NB4 (cell line): ENCODE measurements around the gene USB1.
A peak's percentile ranks its signal among the peaks of the same experiment; 100 is the strongest.

Experiments used
- DNase-seq: peaks from one replicate; pipeline ENCODE4 v3.0.0; 2010; ENCODE audit warnings: low read depth
- H3K4me3 ChIP-seq: one replicate; pipeline ENCODE4 v1.5.1; 2011; ENCODE audit warnings: mild to moderate bottlenecking, low read depth, low read length, moderate library complexity
- CTCF ChIP-seq: IDR thresholded peaks from one replicate; pipeline ENCODE4 v1.5.1; 2012; ENCODE audit warnings: low read depth, low read length
- MAX ChIP-seq: IDR thresholded peaks from 2 replicates; pipeline ENCODE4 v1.6.1; 2011; ENCODE audit warnings: low read depth, low read length
- MYC ChIP-seq: IDR thresholded peaks from 2 replicates; pipeline ENCODE4 v1.6.1; 2011; ENCODE audit warnings: low read depth, low read length
- POLR2A ChIP-seq: IDR thresholded peaks from 2 replicates; pipeline ENCODE4 v1.6.1; 2011; ENCODE audit warnings: mild to moderate bottlenecking; ENCODE audit not compliant: insufficient read length; ENCODE audit errors: extremely low read depth

USB1 gene

GRCh38 chr16:58025351-58026138 is 24.3 kb downstream of the USB1 start, which contains the start of gene MMP15:
Gene MMP15 (plus strand): TSS chr16:58025754. CDS start chr16:58026351, 597 bp downstream.
- H3K4me3 ChIP-seq = peak within 1 kb of the TSS; percentile 32
- DNase-seq = peak; percentile 78

GRCh38 chr16:58026139-58026704 is 25.0 kb downstream of the USB1 start:
- peak; percentile 61 for DNase-seq
- peak overlapping the region; percentile 7 for H3K4me3 ChIP-seq
- TF ChIP-seq CTCF (no peak), MAX (no peak), POLR2A (no peak), MYC (no peak)

More at GRCh38 chr16:58025351-58026138, 24.3 kb downstream of the USB1 start, which contains the start of gene MMP15:
- no peak for TF ChIP-seq MYC
- peak; percentile 2 for TF ChIP-seq CTCF
- TF ChIP-seq MAX = no peak

GRCh38 chr16:58026705-58027160 is 25.5 kb downstream of the USB1 start:
- no peak overlapping the region for H3K4me3 ChIP-seq
- no peak for TF ChIP-seq MYC
- no peak for TF ChIP-seq CTCF
- no peak for TF ChIP-seq POLR2A
- no peak for TF ChIP-seq MAX
- DNase-seq = no peak

- no peak for DNase-seq
- no peak for TF ChIP-seq MYC
- no peak for TF ChIP-seq MAX
- TF ChIP-seq CTCF = no peak
- no peak for TF ChIP-seq POLR2A
- H3K4me3 ChIP-seq = no peak overlapping the region
These were observed 26.1 kb downstream of the USB1 start for GRCh38 chr16:58027161-58027915.

- TF ChIP-seq MAX = no peak
- TF ChIP-seq POLR2A = no peak
- TF ChIP-seq CTCF = no peak
- TF ChIP-seq MYC = no peak
- DNase-seq = no peak
- no peak overlapping the region for H3K4me3 ChIP-seq
These were observed 26.8 kb downstream of the USB1 start for GRCh38 chr16:58027916-58028455.
